Right atrium auricular region (tissue), 2 donors: ENCODE results near the gene KIAA1549. TPM values are rescaled to one million over a fixed set of nuclear protein-coding genes. Genes with fewer than 3 reads are reported as not detected.
"Not testable (repeated sequence)": the region's sequence is repeated elsewhere in the genome, so short reads cannot be mapped to it uniquely, and the experiment has no call there.

Experiments used
- DNase-seq: peaks from one replicate; pipeline ENCODE4 v3.0.0-alpha.2; 2019; ENCODE audit warnings: low spot score
- H3K27ac ChIP-seq, 2 donors: fragments of 200-600 bp; sonication (generic); 1 replicate in 1 of 2; 2 replicates in 1 of 2; pipeline ENCODE4 v1.5.1; 2016 to 2019
- H3K27me3 ChIP-seq, 2 donors: fragments of 200-600 bp; sonication (generic); one replicate each; pipeline versions ENCODE4 v1.5.1 to v1.6.0; 2017 to 2019
- H3K36me3 ChIP-seq: fragments of 200-600 bp; sonication (generic); one replicate; pipeline ENCODE4 v1.5.1; 2016
- H3K4me1 ChIP-seq, 2 donors: fragments of 200-600 bp; sonication (generic); one replicate each; pipeline versions ENCODE4 v1.5.1 to v1.6.0; 2017 to 2019
- H3K4me3 ChIP-seq, 2 donors: fragments of 200-600 bp; sonication (generic); 1 replicate in 1 of 2; 2 replicates in 1 of 2; pipeline ENCODE4 v1.5.1; 2017 to 2019; ENCODE audit warnings: mild to moderate bottlenecking in 1 of 2, moderate library complexity in 1 of 2
- H3K9me3 ChIP-seq, 2 donors: fragments of 200-600 bp; sonication (generic); one replicate each; pipeline ENCODE4 v1.5.1; 2019
- CTCF ChIP-seq, 2 donors: fragments of 200-600 bp; sonication (generic); IDR thresholded peaks; one replicate each; pipeline ENCODE4 v1.5.1; 2019; ENCODE audit warnings: antibody characterized with exemption in 2 of 2
- total RNA-seq, 2 donors: library from RNA; depleted of rRNA; stranded (reverse); fragments of >200 nt; gene quantifications; one replicate each; pipeline ENCODE4 v1.1.0, GENCODE V29; 2016

The KIAA1549 gene
- total RNA-seq, 2 donors from 2014 or later = 0.85 to 1.4 TPM

GRCh38 chr7:138979226-138979979 lies 1.8 kb downstream of the KIAA1549 start:
- no peak overlapping the region for H3K4me3 ChIP-seq
- H3K27me3 ChIP-seq = no peaks in the 10 kb centered on the region
- H3K27ac ChIP-seq = no peak overlapping the region
- no peaks in the 10 kb centered on the region for H3K9me3 ChIP-seq
- H3K36me3 ChIP-seq = no peaks in the 10 kb centered on the region
- no peak for DNase-seq
- H3K4me1 ChIP-seq = peaks cover 0 to 18% of the 10 kb centered on the region in 2 donors
- no peak for TF ChIP-seq CTCF (IDR thresholded peaks at IDR 0.05)

- H3K4me1 ChIP-seq = peaks cover 0 to 18% of the 10 kb centered on the region in 2 donors
- H3K9me3 ChIP-seq = no peaks in the 10 kb centered on the region
- H3K4me3 ChIP-seq = no peak overlapping the region
- DNase-seq = no peak
- H3K27me3 ChIP-seq = no peaks in the 10 kb centered on the region
- no peak for TF ChIP-seq CTCF (IDR thresholded peaks at IDR 0.05)
- H3K27ac ChIP-seq = no peak overlapping the region
- no peaks in the 10 kb centered on the region for H3K36me3 ChIP-seq
Measured at GRCh38 chr7:138978541-138979184, 2.5 kb downstream of the KIAA1549 start.

GRCh38 chr7:138976161-138976560 lies 5.0 kb downstream of the KIAA1549 start:
- not testable (repeated sequence) for DNase-seq, H3K36me3 ChIP-seq, H3K27ac ChIP-seq, H3K9me3 ChIP-seq, H3K4me3 ChIP-seq, H3K27me3 ChIP-seq
- peaks cover 0 to 11% of the 10 kb centered on the region in 2 donors for H3K4me1 ChIP-seq

GRCh38 chr7:138975343-138976104 lies 5.7 kb downstream of the KIAA1549 start:
- no peak overlapping the region for H3K27ac ChIP-seq
- no peaks in the 10 kb centered on the region for H3K9me3 ChIP-seq
- H3K36me3 ChIP-seq = no peaks in the 10 kb centered on the region
- H3K4me3 ChIP-seq = no peak overlapping the region
- peaks cover 0 to 8% of the 10 kb centered on the region in 2 donors for H3K4me1 ChIP-seq
- no peak for TF ChIP-seq CTCF (IDR thresholded peaks at IDR 0.05)
- no peak for DNase-seq
- no peaks in the 10 kb centered on the region for H3K27me3 ChIP-seq

GRCh38 chr7:138974675-138975292 lies 6.4 kb downstream of the KIAA1549 start:
- no peak for TF ChIP-seq CTCF (IDR thresholded peaks at IDR 0.05)
- H3K27me3 ChIP-seq = no peaks in the 10 kb centered on the region
- peaks cover 0 to under 1% of the 10 kb centered on the region in 2 donors for H3K4me1 ChIP-seq
- H3K27ac ChIP-seq = no peak overlapping the region
- DNase-seq = no peak
- no peaks in the 10 kb centered on the region for H3K9me3 ChIP-seq
- H3K36me3 ChIP-seq = no peaks in the 10 kb centered on the region
- no peak overlapping the region for H3K4me3 ChIP-seq

GRCh38 chr7:138974103-138974502 lies 7.1 kb downstream of the KIAA1549 start:
- DNase-seq = no peak
- no peaks in the 10 kb centered on the region for H3K4me1 ChIP-seq
- no peak overlapping the region for H3K4me3 ChIP-seq
- TF ChIP-seq CTCF (IDR thresholded peaks at IDR 0.05) = no peak
- no peaks in the 10 kb centered on the region for H3K27me3 ChIP-seq
- no peaks in the 10 kb centered on the region for H3K36me3 ChIP-seq
- H3K27ac ChIP-seq = no peak overlapping the region
- no peaks in the 10 kb centered on the region for H3K9me3 ChIP-seq
